GM18508 (cell line): Measurements from ENCODE around the gene HOGA1.

Experiments
- ATAC-seq: cut with Tn5 transposase; IDR thresholded peaks from one replicate; pipeline ENCODE4 v1.9.1; 2021; ENCODE audit warnings: moderate number of reproducible peaks; ENCODE audit not compliant: insufficient read depth, unreplicated experiment

HOGA1 gene

DNA sequence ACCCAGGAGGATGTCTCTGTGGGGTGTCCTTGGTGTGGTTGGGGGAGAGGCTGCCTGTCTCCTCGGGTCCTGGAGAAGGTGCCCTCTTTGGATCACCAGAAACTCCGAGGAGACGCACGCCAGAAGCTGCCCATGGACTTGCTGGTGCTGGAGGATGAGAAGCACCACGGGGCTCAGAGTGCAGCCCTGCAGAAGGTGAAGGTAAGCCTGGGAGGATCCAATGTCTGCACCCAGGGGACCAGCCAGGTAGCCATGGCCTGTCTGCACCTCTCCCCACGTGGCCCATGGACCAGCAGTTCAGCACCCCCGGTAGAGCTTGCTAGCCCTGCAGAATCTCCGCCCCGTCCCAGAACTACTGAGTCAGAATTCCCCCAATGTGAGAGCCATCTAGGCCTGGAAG is 6.5 kb upstream of the HOGA1 start:
- no peak for ATAC-seq

DNA sequence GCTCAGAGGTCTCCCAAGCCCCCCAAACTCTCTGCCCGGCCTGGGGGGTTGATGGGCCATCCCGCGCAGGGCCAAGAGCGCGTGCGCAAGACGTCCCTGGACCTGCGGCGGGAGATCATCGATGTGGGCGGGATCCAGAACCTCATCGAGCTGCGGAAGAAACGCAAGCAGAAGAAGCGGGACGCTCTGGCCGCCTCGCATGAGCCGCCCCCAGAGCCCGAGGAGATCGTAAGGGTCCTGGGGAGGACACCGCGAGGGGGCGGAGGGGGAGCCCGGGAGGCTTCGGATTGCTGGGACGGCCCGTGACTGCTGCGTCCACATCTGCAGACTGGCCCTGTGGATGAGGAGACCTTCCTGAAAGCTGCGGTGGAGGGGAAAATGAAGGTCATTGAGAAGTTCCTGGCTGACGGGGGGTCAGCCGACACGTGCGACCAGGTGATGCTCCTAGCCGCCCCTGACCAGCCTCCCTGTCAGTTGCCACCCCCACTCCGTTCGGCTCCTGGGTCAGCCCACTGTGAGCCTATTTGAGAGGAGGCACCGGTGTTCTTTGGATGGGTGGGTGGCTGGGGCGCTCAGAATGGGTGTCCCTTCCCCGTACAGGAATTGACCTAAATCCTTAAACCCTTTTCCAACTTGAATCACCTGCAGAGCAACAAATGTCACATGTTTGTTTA is 5.9 kb upstream of the HOGA1 start:
- no peak for ATAC-seq

DNA sequence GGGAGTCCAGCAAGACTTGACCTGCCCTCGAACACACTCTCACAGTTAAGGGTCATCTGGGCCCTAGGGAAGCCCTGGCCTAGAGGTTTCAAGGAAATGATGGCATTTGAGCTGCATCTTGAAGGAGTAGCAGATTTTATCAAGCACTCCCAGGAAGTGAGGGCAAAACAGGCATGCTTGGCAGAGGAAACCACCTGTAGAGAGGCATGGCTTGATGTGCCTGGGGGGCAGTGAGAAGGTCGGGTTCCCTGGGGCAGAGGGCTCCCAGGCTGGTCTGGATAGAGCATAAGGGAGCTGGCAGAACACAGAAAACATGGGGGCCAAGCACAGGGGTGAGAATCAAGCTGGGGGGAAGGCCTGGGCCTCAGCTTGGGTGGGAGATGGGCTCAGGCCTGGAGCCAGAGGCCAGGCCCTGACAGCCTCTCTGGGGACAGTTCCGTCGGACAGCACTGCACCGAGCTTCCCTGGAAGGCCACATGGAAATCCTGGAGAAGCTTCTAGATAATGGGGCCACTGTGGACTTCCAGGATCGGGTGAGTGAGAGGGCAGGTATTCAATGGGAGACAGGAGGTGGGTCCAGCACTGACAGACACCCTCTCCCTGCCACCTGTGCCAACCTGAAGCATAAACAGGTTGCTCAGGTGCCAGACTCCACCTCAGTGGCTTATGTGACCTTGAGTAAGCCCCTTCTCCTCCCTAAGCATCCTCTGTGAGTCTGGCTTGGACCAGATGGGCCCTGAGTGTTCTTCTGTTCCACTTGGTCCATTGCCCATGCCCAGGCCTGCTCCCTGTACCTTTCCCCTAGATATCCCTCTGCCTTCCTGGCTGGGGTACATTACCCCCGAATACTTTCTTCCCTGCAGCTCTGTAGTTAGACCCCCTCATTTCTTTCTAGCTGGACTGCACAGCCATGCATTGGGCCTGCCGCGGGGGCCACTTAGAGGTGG is 3.5 kb upstream of the HOGA1 start:
- no peak for ATAC-seq

DNA sequence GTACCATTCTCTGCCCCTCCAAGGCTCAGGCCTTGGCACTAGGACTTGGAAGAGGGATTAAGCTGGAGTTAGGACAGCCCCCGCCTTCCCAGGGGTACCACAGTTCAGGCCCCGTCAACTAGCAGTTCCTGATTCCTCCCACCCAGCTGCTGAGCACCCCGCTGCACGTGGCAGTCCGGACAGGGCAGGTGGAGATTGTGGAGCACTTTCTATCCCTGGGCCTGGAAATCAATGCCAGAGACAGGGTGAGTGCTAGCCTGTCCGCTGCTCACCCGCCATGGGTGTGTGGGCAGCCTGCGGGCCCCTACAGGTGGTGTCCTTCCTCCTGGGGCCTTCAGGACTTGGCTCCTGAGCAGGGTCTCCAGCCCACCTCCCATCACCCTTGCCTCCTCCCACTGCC is 2.0 kb upstream of the HOGA1 start:
- no peak for ATAC-seq

DNA sequence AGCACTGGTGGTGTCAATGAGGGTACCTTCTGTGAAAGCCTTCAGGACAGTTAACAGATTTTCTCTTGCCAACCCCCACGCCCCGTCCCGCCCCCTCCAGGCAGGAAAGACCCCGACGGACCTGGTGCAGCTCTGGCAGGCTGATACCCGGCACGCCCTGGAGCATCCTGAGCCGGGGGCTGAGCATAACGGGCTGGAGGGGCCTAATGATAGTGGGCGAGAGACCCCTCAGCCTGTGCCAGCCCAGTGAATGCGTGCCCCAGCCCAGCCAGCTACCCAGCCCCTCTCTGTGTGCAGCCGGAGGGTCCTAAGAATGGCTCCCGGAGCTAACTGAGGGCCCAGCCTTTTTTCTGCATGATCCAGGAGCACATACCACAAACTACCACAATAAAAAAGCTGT is 713 bp upstream of the HOGA1 start:
- no peak for ATAC-seq

DNA sequence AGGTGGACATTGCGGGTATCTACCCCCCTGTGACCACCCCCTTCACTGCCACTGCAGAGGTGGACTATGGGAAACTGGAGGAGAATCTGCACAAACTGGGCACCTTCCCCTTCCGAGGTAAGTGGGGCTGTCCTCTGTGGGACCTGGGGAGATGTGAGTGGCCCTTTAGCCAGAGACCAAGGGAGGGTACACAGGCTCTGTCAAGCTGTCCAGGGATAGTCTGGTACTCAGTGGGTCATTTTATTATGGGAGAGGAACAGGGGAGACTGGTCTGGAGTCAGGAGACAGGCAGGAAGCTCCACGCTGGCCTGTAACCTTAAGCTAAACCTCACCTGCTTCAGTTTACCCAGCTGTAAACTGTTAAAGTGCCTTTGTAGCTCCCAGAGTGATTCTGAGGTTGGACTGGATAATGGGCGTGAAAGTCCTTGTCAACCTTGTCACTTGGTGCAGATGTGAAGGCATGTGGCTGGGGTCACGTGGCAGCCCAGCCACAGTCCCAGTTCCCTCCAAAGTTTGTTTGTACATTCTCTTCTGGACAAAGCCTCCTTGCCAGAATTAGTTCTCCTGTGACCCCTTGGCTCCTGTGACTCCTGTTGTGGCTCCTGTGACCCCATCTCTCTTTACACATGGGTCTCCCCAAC is 729 bp downstream of the HOGA1 start:
- ATAC-seq = no peak

DNA sequence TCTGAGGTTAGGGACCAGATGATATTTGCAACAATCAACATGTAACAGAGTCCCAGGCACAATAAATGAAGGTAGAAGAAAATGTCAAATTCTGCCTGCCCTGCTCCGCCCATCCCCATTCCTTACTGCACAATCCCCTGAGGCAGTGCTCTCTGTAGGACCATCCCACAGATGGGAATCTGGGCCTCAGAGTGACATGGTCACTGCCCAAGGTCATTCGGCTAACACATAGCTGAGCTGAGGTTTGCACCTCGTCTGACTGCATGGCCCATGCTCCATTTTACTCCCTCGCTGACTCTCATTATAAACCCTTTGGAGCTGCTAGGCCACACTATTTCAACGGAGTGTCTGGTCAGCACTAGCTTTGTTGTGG is 1.2 kb downstream of the HOGA1 start:
- no peak for ATAC-seq

DNA sequence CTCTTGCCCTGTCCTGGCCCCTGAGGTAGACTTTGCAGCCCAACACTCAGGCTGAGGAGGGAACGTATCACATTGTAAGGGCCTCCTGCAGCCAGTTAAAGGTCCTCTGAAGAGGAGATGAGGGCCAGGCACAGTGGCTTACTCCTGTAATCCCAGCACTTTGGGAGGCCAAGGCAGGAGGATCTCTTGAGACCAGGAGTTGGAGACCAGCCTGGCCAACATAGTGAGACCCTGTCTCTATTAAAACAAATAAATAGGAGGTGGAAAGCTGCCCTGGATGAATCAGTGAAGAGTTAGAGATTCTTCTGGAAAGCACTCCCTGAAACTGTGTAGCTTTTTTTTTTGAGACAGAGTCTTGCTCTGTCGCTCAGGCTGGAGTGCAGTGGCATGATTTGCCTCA is 3.0 kb downstream of the HOGA1 start:
- no peak for ATAC-seq

DNA sequence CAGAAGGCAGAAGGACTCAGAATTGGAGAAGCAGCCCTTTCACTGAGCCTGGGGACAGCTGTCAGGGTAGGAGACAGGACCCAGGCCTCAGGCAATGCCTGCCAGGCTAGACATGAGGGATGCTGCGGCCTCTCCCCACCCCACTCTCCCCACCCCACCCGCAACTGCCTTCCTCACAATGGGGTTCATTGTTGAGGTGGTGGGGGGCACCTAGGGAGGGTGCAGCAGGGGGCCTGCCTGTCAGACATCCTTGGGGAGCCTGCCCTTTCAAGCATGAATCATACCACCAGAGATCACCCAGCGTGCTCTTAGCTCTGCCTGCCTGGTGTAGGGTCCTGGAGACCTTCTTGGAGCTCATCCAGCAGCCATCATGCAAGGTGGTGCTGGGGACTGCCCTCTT is 5.3 kb downstream of the HOGA1 start, which contains the start of gene C10orf62:
Gene C10orf62 (plus strand): TSS at position 243 of the 400 bp plus-strand sequence. CDS start 177 bp downstream, outside the sequence.
- ATAC-seq = no peak

DNA sequence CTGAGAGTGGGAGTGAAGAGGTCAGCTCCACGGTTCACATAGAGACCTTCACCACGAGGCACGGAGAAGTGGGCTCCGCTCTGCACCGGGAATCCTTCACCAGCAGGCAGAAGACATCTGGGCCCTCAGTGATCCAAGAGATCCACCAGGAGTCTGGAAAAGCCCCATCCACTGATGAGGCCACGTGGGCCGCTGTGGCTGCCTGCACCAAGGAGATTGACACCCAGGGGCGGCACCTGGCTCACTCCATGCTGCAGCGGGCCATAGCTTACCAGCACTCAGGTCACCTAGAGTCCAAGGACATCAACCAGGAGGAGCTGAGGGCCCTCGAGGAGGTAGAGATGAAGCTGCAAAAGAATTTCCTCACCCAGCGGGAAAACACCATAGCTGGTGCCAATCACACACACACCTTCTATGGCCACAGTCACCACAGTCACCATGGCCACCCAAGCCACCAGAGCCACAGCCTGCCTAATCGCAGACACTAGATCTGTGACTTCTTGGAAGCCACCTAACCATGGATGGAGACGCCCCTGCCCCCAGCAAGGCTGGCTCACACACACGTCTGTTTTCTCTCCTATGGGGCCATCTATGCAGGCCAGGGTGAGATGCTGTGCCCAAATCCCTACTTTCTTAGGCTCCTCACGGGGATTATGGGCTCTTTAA is 6.0 kb downstream of the HOGA1 start:
- ATAC-seq = no peak

DNA sequence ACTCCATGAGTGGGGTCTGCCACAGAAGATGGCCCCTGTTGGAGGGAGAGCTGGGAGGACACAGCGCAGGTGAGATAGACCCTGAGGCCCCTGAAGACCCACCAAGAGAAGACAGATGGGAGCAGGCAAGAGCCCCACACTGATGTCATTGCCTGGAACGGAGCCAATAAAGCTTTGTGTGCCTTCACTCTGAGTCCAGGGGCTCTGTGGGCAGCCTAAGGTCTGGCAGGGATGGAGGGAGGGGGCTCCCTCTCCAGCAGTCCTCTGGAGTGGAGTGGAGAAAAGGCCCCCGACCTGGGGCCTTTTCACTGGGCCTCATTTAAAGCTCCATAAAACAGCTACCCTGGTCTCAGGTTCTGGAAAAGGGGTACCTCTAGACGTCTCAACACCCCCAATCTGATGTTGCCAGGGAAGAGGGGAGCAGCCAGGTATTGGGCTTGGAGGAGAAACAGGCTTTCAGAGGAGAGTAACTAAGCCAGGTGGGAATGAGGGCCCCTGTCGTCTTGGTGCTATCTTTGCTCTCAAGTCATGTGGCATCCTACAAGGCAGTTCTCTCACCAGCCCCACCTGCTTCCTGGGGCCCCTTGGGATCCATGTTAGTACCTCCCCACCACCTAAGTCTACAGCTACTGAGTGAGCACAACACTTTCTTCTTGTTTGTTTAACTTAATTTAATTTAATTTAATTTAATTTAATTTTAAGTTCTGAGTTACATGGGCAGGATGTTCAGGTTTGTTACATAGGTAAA is 6.7 kb downstream of the HOGA1 start:
- no peak for ATAC-seq

DNA sequence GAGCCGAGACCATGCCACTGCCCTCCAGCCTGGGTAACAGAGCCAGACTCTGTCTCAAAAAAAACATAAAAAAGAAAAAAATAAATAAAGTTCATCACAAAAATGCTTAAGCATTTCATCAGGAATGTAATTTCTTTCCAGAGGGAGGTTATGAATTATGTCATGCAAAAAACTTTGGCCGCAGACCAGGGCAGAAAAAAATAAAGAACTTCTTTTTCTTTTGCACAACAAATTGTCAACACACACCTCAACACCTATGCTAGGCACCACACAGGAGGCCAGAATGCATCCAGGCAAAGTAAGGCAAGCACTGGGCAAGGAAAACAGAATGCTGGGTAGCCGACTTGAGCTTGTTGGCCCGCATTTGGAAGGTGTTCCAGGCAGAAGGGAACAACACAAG is 9.2 kb downstream of the HOGA1 start:
- ATAC-seq = no peak

DNA sequence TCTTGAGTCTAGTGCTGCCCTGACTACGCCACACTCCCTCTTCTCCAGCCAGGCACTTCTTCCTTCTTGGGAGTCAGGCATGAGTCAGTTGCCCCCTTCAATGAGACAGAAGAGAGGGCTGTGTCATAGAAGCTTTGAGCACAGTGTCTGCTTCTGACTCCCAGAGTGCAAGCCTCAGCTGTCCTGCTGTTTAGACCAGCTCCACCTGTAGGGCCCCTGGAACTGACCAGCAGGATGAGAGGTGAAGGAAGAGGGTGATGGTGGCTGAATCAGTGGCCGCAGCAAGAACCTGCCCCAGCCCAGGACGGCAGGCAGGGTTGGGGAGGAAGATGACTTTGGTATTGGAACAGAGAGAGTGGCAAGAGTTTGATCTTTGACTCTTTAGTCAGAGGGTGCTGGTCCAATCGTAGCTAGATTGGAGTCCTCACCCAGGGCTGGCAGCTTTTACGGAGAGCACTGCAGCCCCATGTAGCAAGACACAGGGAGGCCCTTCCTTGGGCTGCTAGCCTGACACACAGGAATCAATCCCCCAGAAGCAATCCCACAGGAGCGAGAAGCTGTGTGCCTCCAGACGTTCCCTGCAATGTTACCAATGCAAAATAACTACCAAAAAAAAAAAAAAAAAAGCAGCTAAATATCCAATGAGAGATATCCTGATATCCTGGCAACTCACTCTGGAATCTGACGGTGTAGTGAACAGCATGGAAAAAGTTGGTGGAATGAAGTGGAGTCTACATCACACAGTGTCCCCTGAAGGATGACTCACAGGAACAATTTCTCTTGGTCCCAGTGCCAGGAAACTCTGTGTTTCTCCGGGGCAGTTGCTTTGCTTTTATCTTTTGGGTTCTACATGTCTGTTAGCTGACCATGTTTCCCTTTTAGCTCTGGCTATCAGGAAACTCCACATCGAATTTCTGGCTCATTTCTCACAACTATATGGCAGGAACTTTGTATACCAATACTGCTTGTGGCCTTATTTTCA is 12.2 kb downstream of the HOGA1 start:
- ATAC-seq = no peak

DNA sequence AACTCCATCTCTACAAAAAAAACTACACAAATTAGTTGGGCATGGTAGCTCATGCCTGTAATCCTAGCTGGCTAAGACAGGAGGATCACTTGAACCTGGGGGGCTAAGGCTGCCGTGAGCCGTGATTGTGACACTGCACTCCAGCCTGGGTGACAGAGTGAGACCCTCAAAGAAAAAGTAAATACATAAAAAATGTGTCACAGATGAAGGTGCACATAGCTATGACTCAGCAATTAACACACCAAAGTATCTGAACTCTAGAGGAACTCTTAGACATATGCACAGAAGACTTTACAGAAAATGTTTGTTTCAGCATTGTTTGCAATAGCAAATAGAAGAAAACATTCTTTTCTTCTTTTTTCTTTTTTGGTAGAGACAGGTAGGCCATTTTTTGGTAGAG is 13.6 kb downstream of the HOGA1 start:
- no peak for ATAC-seq

DNA sequence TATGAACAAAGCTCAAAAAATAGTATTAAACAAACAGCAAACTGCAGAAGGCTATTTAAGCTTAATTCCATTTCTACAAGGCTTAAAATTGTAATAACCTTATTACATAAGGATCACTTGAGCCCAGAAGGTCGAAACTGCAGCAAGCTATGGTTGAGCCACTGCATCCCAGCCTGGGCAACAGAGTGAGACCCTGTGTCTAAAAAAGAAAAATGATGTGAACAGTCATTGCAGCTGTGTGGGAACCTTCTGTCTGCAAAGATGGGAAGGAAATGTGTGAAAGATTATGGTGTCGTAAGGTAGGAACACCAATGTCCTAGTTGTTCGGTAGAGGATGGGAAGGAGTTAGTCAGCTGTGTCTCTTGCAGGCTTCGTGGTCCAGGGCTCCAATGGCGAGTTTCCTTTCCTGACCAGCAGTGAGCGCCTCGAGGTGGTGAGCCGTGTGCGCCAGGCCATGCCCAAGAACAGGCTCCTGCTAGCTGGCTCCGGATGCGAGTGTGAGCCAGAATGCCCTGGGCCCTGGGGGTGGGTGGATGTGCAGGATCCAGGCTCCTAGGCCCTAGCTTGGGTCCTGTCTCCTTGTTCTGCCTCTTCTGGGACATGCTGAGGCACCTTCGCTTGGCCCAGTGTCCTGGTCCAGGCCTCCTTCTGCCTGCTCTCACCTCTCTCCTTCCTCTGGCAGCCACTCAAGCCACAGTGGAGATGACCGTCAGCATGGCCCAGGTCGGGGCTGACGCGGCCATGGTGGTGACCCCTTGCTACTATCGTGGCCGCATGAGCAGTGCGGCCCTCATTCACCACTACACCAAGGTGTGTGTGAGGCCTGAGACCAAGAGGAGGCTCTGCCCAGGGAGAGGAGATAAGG is 14.4 kb downstream of the HOGA1 start:
- no peak for ATAC-seq

DNA sequence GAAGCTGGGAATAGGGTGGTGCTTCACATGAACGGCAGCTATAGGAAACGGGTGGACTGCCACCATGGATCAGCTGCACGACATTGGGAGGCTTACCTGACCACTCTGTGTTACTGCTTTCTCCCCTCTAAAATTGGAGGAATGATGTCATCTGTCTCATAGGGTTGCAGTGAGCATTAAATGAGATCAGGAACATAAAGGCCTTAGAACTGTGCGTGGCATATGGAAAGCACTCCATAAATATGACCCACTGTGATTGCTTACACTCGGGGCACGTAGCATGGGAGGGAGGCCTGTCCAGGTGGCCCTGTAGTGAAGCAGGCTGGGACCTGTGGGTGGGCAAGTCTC is 15.1 kb downstream of the HOGA1 start:
- no peak for ATAC-seq

DNA sequence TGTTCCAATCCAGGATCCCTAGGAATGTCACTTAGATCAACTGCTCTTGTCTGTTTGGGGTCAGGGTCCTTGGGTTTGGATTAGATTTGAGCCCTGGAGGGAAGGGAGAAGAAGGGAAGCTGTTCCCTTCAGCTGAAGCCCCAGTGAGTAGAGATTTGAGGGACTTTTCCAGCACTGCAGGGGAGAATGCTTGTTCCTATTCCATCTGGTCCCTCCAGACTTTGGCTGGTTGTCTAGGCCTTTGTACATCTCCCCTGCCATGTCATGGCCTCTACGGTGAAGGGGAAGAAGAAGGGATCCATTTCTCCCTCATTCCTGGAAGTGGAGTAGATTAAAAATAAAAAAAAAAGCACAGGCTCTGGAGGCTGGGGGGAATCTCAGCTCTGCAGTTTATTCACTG is 16.4 kb downstream of the HOGA1 start:
- ATAC-seq = no peak
